DMS53 (cell line): ENCODE measurements around the gene PARD3.

Source experiments
- DNase-seq: peaks from one replicate; lab custom pipeline; 2025; lab: John Stamatoyannopoulos, UW

PARD3 gene

DNA sequence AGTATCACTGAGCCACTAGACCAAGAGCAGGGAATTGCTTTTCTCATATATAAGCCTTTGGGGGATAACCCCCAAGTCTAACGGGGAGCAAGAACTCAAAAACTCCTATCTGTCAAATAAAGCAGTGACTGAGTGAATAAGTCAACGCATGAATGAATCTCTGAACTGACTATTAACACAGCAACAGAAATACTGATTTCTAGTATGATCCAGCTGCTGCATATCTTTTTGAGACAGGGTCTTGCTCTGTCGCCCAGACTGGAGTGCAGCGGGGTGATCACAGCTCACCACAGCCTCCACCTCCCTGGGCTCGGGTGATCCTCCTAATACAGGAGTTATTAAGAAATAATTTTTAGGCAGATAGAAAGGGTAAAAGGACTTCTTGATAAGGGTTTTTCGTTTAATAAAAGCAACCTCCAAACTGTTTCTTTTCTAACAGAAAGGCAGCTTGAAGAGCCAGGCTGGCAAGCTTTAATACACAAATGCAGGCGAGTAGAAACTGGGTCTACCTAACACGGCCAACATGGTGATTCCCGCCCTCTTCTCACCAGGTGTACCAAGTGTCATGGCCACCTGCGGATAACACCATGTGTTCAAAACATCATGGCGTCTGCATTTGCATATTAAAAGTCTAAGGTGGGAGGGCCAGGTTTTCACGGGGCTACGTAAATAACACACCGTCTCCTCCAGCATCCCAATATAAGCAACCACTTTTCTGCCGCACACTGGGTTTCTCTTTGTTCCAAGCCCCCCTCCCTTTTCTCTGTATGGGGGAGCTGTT is 631.9 kb downstream of the PARD3 start:
- DNase-seq, result no peak

DNA sequence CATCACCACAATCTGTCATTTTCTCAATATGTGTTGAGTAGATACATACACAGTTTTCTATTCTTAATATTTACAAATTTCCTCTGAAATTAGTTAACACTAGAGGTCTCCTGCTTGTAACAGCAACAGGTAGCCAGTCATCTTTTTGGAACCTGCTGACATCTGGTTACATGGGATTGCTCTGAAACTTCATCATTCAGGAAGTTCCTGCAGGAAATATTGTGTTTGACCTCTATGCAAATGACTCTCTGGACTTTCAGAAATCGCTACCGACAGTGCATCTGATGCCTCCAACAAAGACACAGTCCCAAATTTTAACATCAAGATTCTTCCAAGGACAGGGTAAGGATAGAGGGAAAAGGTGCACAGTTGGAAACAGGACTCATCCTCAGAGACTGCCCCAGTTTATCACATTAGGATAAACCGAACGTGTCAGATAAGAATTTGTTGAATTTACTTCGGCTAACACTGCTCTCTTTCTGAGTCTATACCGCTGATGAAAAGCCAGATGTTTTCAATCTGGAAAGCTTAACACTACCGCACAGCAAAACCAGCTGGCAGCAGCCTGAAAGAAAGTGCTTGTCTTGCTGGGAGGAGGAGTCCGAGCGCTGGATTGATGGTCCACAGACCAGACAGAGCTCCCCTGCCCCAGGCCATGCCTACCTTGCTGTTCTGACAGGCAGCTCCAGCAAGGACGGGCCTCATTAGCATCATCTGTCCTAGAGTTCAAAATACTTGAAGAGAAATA is 633.4 kb downstream of the PARD3 start:
- no peak for DNase-seq

DNA sequence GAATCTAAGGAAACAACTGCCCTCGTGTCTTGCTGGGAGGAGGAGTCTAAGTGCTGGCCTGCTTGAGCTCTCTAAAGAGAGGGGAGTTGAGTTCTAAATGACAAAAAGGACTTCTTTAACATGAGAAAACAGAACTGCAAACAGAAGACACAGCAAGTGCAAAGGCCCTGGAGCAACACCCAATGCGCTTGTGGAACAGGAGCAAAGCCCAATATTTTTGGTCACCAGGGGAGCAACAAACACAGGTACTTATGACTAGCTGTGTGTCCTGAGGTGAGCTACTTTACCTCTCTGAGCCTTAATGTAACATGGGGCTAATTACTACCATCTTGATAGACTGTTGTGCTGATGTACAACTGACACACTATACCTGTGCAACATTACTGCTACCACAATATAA is 634.3 kb downstream of the PARD3 start:
- no peak for DNase-seq

DNA sequence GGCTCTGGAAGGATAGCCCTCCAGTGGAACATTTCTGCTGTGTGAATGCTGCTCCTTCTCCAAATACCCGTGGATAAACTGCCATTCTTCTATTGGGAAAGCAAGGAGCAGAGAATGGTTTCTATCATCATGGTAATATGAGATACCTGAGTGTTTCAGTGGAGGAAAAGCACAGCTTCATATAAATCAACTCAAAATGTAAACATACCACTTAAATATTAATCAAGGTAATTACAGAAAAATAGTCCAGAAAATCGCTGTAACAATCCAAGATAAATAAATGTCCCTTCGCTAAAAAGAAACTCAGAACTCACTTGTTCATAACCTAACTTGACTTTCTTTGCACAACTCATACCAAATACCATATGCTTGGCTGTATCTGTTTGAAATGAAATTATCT is 635.8 kb downstream of the PARD3 start:
- DNase-seq, result no peak

DNA sequence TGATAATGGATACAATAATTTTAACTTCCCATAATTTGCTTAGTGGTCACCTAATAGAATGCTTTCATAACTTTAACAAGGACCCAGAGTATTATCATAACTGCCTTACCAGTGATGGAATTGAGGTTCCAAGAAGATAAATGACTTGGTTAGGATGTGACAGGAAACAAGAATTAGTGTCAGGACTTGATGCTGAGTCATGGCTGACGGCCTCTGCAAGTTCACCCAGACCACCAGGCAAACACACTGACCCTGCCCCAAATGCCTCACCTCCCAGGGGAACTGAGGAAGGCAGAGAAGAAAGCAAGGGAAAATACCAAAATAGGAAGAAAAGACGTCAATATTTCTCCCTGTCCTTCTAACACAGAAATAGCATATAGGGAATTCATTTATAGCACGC is 636.3 kb downstream of the PARD3 start:
- DNase-seq, result no peak

DNA sequence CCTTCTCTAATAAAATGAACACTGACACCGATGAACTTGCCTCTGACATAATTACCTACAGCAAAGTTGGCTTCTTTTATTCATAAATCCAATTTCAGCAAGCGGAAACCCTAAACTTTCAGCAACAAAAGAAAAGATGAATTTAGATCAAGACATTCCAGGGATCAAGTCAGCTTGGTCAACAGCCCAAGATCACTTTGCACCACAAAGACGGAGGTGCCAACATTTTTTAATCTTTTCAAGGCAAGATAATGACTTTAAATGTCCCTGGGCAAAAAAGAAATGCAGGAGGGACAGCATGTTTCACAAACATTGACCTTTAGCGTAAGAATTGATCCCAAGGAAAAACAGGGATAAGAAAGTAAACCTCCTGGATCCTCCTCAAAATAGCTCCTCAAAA is 636.9 kb downstream of the PARD3 start:
- no peak for DNase-seq

DNA sequence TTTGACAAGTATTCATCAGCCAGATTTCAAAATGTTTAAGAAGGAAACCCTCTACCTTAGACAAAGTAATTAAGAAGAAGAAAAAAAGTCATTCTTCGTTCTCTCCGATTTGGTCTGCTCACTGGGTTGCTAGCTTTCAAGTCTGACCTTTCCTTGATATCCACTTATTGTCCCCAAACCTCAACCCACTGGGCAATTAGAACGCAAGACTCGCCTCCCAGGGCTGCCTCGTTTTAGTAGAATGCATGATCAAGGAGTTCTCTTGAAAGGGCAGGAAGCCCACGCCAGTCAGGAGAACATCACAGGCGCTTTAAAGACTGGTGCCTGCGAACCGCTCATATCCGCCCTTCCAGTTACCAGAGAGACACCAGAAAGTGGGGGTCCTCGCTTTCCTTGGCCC is 637.7 kb downstream of the PARD3 start:
- DNase-seq, result no peak

DNA sequence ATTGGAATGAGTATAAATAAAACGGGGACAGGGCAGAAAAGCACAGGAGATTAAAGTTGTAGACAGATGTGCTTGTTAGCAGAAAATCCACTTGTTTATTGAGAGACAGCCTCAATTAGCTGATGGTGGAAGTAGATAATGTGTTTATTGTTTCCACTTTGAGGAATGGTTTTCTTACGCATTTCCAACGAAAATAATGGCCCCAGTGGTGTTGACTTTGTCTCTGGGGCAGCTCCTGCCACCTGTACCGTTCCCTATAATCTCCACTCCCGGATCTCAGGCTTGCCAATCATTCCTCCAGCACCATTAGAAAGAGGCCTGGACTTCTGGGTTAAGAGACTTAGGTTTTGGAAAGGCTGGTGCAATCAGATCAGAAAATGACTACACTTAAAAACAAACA is 638.7 kb downstream of the PARD3 start:
- DNase-seq, result no peak

DNA sequence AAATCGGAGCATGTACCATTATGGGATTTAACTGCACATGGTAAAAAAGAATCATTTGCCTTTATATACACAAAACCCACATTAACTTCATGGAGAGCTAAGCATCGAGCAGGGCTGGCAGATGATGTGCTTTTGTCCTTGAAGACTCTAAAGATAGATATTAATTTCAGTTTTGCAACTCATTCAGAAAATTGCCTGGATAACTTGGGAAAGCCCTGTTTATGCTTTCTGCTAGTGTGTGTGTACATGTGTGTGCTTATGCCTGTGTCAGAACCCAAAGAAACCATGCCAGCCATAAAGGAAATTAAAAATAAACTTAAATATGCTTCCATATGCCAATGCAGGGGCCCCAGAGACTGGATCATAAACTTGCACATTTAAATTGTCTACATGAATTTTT is 640.0 kb downstream of the PARD3 start:
- no peak for DNase-seq

DNA sequence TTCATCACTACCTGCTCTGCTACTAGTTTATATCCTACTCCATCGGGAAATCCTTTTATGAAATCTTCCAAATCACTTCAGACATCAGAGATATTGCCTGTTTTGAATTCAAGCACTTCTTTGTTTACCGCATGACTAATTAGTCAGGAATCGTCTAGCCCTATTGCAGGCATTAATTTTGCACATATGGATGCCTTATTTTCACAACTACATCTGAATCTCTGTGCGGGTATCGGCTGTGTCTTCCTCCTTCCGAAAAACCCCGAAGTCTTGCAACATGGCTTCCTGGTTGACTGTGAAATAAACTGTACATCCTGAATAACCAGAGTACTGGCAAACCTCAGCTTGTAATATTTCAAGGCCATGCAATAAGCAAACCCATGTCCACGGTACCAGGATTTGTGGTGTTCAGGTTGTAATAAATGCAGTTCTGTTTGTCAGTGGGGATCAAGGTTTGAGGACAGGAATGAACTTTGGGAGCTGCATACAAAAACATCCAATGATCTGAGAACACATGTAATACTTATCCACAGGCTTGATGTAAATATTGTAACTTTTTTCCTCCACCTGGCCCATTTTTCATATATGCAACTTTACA is 642.1 kb downstream of the PARD3 start:
- DNase-seq, result no peak

DNA sequence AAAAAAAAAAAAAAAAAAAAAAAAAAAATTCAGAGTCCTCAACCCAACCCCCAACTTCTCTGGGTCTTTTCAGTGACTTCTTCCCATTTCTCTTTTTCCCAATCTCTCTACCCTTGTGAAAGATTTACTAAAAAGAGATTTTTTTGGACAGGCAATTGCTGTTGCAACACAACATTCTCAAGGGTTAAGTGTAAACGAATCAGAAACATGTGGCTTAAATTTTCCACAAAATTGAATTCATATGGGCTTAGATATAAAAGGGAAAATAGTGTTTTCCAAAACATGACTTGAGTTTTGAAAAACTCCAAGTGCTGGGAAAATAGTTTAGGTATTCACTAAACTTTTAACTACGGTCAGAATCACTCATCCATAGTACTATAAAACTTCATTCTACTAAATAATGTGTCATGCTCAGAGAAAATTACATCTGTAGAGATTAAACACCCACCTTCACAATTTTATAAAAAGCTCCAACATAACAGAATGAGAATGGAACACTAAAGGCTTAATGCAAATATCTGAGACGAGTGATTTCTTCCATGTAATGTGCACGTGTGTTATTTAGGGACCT is 643.1 kb downstream of the PARD3 start:
- no peak for DNase-seq

DNA sequence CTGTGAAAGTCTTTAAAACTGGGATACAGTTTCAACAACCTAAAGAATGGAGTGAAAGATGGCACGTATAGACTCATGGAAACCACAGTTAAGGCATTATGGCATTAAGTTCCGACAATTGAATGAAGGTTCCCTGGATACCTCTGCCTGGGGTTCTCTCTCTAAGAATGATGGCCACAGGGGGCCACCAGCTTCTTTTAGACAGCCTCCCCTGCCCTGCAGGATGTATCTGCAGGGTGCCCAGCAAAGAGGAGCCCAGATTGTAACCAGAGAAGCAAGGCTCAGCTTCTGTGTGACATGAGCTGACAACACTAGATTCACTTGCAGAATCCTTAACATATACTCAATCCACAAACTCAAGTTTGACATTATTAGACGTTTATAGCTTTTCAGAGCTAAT is 645.4 kb downstream of the PARD3 start:
- DNase-seq, result no peak

DNA sequence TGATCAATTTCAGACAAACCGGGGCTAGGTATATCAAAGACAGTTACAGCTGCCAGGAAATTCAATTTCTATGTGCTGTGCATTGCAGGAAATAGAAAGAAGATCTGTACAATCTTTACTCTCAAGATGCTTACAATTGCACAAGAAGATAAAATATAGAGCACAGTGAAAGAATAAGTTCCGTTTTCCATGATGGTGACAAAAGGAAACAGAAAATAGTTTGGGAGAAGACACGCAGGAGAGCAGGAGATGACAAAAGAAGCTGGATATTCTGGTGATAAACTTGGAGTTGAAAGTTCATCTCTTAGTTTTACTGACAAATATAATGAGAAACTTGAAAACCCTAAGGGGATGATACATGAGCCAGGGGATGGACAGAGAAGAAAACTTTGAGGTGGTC is 646.0 kb downstream of the PARD3 start:
- DNase-seq, result no peak

DNA sequence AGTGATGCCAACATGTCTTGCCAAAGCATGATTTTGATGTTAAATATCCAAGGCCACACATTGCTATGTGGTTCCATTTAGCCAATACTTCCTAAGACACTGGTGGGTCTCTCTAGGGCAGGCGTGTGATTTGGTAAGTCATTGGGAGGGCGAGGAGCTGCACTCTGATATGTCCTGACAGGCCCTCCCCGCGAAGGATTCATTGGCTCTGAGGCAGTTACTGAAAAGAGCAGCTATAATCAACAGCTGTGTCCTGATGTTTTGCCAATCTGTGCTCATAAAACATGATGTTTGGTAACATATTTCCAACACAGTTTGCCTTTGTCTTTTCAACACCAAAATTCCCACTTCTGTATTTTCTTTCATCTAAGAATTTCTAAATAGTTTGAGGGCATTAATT is 646.7 kb downstream of the PARD3 start:
- DNase-seq, result no peak

DNA sequence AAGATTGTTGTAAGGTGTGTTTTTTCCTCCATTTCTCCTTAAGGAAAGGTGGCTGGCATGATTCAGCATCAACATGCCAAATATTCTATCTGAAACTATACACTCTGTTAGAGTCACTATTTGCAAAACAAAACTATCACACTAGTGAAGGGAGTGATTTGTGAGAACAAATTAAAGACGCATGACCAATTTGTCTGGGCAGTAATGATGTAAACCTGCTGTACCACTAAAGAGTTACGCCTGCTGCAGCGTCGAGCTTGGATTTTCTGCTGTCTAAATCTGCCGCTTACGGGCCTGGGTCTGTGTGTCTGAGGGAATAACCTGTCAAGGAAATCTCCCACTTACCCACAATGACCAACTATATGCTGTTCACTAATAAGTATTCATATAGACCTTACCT is 648.3 kb downstream of the PARD3 start:
- DNase-seq, result no peak

DNA sequence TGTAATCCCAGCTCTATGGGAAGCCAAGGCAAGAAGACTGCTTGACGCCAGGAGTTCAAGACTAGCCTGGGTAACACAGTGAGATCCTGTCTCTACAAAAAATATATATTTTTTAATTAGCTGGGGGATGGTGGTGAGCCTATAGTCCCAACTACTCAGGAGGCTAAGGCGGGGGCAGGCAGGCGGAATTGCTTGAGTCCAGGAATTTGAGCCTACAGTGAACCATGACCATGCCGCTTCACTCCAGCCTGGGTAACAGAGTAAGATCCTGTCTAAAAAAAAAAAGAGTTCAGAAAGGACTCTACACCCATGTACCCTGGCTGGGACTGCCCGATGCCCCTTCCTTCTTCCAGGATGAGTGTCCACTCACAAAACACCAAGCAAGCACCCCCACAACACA is 648.7 kb downstream of the PARD3 start:
- no peak for DNase-seq

DNA sequence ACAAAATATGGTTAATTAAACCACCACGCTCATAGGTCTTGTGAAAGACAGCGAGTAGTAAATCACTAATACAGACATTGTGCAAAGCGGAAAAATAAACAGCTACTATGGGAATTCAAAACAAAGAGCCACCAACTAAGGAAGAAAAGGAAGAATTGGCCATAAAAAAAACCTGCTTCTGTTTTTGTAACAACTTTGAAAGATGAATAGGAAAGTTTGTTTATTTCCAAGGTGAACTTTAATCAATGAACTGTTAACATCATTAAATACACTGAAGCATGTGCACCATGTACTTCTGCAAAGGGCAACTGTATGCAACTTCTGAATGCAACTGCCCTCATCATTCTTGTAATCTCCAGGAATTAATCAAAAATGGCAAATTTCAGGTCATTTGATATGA is 651.1 kb downstream of the PARD3 start:
- no peak for DNase-seq

DNA sequence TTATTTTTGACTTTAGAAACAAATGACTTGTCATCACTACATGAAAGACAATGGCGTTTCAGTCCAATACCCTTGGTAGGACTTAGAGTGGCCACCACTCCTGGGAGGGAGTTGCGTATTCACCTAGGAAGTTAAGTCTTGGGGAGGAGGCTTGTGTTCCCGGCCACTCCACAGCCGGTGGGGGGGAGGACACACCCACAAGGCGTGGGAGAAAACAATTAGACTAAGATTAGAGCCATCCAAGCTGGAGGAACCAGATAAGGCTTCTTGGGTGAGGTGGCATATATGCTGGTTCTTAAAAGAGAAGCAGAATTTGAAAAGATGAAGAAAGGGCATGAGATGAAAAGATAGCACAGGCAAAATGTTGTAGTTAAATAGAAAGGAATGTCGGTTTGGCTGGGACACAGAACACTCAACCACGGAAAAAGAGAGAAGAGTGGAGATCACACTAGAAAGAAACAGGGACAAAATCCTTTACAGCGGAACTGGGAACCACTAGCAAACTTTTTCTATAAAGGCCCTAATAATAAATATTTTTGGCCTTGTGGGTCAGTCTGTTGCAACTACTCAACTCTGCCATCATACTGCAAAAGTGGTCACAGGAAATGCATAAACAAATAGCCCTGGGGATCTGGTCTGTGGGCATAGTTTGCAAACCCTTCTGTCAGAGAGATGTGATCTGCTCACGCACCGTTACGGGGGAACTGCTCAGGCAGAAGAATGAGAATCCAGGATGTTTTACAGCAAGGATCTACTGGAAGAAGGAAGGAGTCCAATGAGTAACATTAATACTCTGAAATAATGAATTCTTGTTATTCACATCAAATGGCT is 651.8 kb downstream of the PARD3 start:
- DNase-seq, result no peak

DNA sequence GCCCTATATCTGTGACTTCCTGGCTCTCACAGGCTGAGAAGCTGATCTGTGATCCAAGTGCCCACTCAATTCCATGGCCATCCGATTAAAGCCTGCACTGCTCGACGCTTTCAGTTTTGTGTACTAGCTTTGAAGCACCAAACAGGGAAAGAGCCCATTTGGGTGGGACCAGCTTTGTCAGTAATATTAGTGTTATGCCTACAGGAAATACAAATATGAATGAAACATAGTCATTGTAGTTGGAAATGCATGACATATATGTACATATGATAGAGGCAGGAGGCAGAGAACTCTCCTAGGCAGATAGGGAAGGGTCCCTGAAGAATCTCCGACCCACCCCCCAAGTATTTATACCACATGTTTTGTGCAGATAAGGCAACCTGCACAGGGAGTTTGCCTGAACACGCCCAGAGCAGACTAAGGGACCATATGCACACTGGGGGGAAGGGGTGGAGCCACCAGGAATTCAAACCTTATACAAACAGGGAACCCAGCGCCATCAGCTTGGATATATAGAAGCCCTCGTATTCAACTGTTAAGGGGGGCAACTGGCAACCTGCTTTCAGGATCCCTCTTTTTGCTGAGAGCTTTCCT is 653.2 kb downstream of the PARD3 start:
- no peak for DNase-seq

DNA sequence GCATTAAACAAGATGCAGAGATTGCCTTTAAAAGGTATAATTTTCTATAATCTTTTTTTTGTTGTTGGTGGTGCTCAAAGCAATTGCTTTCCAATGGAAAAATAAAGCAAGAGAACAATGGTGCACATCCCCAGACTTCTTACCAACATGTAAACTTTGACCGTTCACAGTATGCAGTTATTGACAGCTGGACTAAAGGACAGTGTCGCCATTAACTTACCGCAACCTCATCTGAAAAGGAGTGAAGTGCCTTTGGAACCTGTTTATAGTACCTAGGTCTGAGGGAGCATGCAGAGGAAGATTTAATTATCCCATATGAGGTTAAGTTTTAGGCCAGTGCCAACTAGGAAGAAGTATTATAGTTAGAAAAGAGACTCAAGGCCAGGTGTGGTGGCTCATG is 654.5 kb downstream of the PARD3 start:
- no peak for DNase-seq

DNA sequence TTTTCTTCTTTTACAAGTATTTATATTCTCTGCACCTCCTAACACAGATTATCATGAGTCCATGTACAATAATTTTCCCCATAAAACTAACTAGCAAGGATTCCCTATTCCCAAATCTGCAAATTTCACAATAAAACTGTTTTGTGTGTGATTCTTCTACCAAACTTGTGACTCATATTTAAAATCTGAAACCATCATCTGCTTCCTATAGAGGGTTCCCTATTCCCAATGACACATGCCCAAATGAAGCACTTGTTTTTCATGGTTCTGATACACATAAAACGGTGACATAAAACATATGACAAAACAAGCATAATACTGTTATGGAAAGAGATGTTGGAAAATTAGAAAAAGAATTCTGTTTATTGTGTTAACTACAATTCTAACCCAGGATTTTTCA is 657.6 kb downstream of the PARD3 start:
- DNase-seq, result no peak
